Activated CD4-positive, alpha-beta memory T cell treated with anti-CD3 and anti-CD28 coated beads for 36 hours (primary cell): ENCODE results near the gene RSRC1. TPM values are rescaled to one million over a fixed set of nuclear protein-coding genes. Genes with fewer than 3 reads are reported as not detected.
"Not testable (repeated sequence)": the region's sequence is repeated elsewhere in the genome, so short reads cannot be mapped to it uniquely, and the experiment has no call there.

ENCODE experiments used
- CTCF ChIA-PET: fragments of 350-600 bp; sonication (Branson Sonifier 250); formaldehyde crosslinking; loops from one replicate; lab custom pipeline; 2021; ENCODE audit warnings: antibody characterized with exemption, inconsistent platforms; lab: Charles Lee
- POLR2A ChIA-PET: fragments of 350-600 bp; sonication (Branson Sonifier 250); formaldehyde crosslinking; loops from one replicate; lab custom pipeline; 2021; ENCODE audit warnings: antibody characterized with exemption; lab: Charles Lee
- DNase-seq: peaks from one replicate; pipeline ENCODE4 v3.0.0-alpha.2; 2020
- H3K27ac Mint-ChIP-seq: one replicate; pipeline ENCODE4 v1.8.0; 2021; ENCODE audit warnings: mixed read lengths
- H3K27me3 Mint-ChIP-seq: one replicate; pipeline ENCODE4 v1.8.0; 2021; ENCODE audit warnings: mixed read lengths
- H3K36me3 Mint-ChIP-seq: one replicate; pipeline ENCODE4 v1.8.0; 2021; ENCODE audit warnings: mixed read lengths
- H3K4me1 Mint-ChIP-seq: one replicate; pipeline ENCODE4 v1.8.0; 2021; ENCODE audit warnings: low read depth, mixed read lengths
- H3K4me3 Mint-ChIP-seq: one replicate; pipeline ENCODE4 v1.8.0; 2021; ENCODE audit warnings: mild to moderate bottlenecking, mixed read lengths
- H3K9me3 Mint-ChIP-seq: one replicate; pipeline ENCODE4 v1.8.0; 2021; ENCODE audit warnings: mixed read lengths
- intact Hi-C: fragments of 100-400 bp; cut with micrococcal nuclease; formaldehyde crosslinking; loops from one replicate; pipeline ENCODE4 v1.15.1; 2023
- total RNA-seq, 2 experiments: library from RNA; stranded (reverse); gene quantifications; one replicate each; pipeline ENCODE4 v1.2.3, GENCODE V29; 2021

RSRC1 gene
- total RNA-seq, 2 experiments from 2014 or later: 39.4 to 43.8 TPM

DNA sequence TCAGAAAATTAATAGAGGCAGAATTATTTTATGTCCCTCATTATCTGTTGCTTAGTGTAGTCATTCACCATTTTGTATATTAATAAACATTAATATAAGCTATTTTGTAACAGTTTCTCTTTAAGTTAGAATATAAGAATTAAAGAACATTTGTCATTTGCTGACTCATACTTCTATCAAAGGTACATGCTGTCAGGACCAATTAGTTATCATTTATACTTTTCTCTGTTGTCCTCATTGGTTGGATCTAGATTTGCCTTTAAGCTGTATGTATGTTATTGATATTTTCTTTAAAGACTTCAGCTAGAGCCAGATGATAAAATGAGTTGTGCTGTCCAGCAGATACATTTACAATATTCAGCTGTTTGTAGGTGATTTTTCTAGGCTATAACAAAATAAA is 292.7 kb downstream of the RSRC1 start:
- Mint-ChIP-seq H3K4me1 (no peaks in the 10 kb centered on the region), H3K27me3 (no peaks in the 10 kb centered on the region), H3K36me3 (no peaks in the 10 kb centered on the region), H3K9me3 (no peaks in the 10 kb centered on the region), H3K4me3 (no peak overlapping the region), H3K27ac (no peak overlapping the region)
- ChIA-PET POLR2A (no interaction called here), CTCF (interaction anchor here (0.7 kb wide), 1 partner anchor 797 kb away, joined by 3 read pairs; no protein-coding TSS in a partner anchor)
- DNase-seq: no peak
- intact Hi-C loops: no loop called here

GRCh38 chr3:158403013-158403412 is 293.1 kb downstream of the RSRC1 start:
- Mint-ChIP-seq H3K4me3 (no peak overlapping the region), H3K4me1 (no peaks in the 10 kb centered on the region), H3K27me3 (no peaks in the 10 kb centered on the region), H3K9me3 (no peaks in the 10 kb centered on the region), H3K27ac (no peak overlapping the region), H3K36me3 (no peaks in the 10 kb centered on the region)
- intact Hi-C loops: no loop called here
- ChIA-PET POLR2A (no interaction called here), CTCF (interaction anchor here (0.7 kb wide), 1 partner anchor 797 kb away, joined by 3 read pairs; no protein-coding TSS in a partner anchor)
- no peak for DNase-seq

DNA sequence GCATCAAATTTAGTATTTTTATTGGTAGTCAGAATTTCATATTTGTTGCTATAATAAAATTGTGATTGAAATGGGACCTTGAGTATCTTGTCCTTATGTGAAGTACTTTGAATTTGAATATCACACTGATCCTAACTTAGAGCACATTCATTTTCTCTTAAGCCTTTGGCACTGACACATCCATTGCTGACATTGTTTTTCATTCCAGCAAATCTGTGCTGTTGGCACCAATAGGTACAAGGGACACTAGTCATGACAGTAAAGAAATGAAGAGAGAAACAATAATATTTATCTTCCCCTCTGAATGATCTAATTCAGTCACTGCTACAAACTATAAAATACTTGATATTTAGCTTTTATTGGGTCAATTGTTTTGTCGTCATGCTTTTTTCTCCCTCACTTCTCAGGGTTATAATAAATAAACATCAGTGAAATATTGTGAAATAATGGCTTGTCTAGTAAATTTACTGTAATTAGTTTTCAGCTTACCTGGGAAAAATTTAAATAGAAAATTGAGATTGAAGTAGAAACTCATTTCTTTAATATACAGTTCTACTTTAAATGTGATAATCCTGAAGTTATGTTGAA is 294.3 kb downstream of the RSRC1 start:
- H3K27ac Mint-ChIP-seq: no peak overlapping the region
- ChIA-PET POLR2A (no interaction called here), CTCF (no interaction called here)
- intact Hi-C loops: no loop called here
- H3K9me3 Mint-ChIP-seq: no peaks in the 10 kb centered on the region
- no peaks in the 10 kb centered on the region for H3K36me3 Mint-ChIP-seq
- H3K4me1 Mint-ChIP-seq: no peaks in the 10 kb centered on the region
- no peak for DNase-seq
- no peaks in the 10 kb centered on the region for H3K27me3 Mint-ChIP-seq
- no peak overlapping the region for H3K4me3 Mint-ChIP-seq

DNA sequence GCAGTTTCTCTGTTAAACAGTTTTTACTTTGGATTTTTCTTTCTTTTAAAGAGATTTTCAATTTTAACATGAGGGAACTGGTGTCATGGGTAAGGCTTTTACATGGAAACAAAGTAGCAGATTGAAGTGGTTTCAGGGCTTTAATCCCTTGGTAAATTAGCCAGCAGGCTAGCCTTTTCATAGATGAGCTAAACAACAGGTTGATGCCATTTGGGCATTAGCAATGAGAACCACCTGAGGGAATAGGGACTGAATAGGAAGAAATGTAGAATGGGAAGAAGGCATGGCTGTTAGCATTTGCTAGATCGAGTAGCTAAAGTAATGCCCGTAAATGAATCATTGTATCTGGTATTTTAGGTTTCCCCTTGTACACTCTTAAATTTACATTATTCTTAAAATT is 295.6 kb downstream of the RSRC1 start:
- DNase-seq: no peak
- ChIA-PET POLR2A (no interaction called here), CTCF (no interaction called here)
- Mint-ChIP-seq H3K9me3 (no peaks in the 10 kb centered on the region), H3K27me3 (no peaks in the 10 kb centered on the region), H3K27ac (no peak overlapping the region), H3K4me3 (no peak overlapping the region), H3K36me3 (no peaks in the 10 kb centered on the region), H3K4me1 (no peaks in the 10 kb centered on the region)
- intact Hi-C loops: no loop called here

GRCh38 chr3:158407844-158408517 is 298.1 kb downstream of the RSRC1 start:
- Mint-ChIP-seq H3K4me1 (no peaks in the 10 kb centered on the region), H3K27ac (no peak overlapping the region), H3K27me3 (no peaks in the 10 kb centered on the region), H3K4me3 (no peak overlapping the region), H3K36me3 (peaks cover 10% of the 10 kb centered on the region), H3K9me3 (peaks cover 1% of the 10 kb centered on the region)
- CTCF ChIA-PET: interaction anchor here (1.4 kb wide), 1 partner anchor 12 kb away, joined by 3 read pairs; no protein-coding TSS in a partner anchor
- POLR2A ChIA-PET: no interaction called here
- intact Hi-C loops: no loop called here
- no peak for DNase-seq

DNA sequence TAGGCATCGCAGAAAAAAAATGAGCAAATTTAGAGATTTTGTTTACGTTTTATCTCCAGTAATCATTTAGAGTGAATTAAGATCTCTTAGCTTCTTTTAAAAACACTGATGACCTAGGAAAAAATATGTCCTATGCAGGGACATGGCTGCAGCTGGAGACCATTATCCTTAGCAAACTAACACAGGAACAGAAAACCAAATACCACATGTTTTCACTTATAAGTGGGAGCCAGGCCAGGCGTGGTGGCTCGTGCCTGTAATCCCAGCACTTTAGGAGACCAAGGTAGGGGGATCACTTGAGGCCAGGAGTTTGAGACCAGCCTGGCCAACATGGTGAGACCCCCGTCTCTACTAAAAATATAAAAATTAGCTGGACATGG is 298.6 kb downstream of the RSRC1 start:
- H3K4me1 Mint-ChIP-seq, H3K9me3 Mint-ChIP-seq, H3K27me3 Mint-ChIP-seq, intact Hi-C loops, POLR2A ChIA-PET, H3K27ac Mint-ChIP-seq, DNase-seq, H3K4me3 Mint-ChIP-seq: not testable (repeated sequence)
- CTCF ChIA-PET: interaction anchor here (1.4 kb wide), 1 partner anchor 12 kb away, joined by 3 read pairs; no protein-coding TSS in a partner anchor
- H3K36me3 Mint-ChIP-seq: peaks cover 14% of the 10 kb centered on the region

GRCh38 chr3:158418035-158418434 is 308.1 kb downstream of the RSRC1 start:
- CTCF ChIA-PET: no interaction called here

GRCh38 chr3:158419820-158420653 is 310.1 kb downstream of the RSRC1 start:
- ChIA-PET POLR2A (no interaction called here), CTCF (interaction anchor here (1.1 kb wide), 1 partner anchor 12 kb away, joined by 3 read pairs; no protein-coding TSS in a partner anchor)
- Mint-ChIP-seq H3K27me3 (no peaks in the 10 kb centered on the region), H3K27ac (no peak overlapping the region), H3K4me1 (peaks cover 8% of the 10 kb centered on the region), H3K9me3 (peaks cover 3% of the 10 kb centered on the region), H3K4me3 (no peak overlapping the region), H3K36me3 (peaks cover 8% of the 10 kb centered on the region)
- DNase-seq: no peak
- intact Hi-C loops: loop anchor here (2.0 kb wide), 1 partner anchor 35 kb away; no protein-coding TSS in a partner anchor

More at GRCh38 chr3:158418035-158418434, 308.1 kb downstream of the RSRC1 start:
- Mint-ChIP-seq H3K27ac (no peak overlapping the region), H3K27me3 (no peaks in the 10 kb centered on the region), H3K9me3 (peaks cover 4% of the 10 kb centered on the region), H3K4me1 (peaks cover 8% of the 10 kb centered on the region), H3K36me3 (peaks cover 12% of the 10 kb centered on the region), H3K4me3 (no peak overlapping the region)
- intact Hi-C loops: no loop called here
- DNase-seq: no peak
- POLR2A ChIA-PET: no interaction called here

DNA sequence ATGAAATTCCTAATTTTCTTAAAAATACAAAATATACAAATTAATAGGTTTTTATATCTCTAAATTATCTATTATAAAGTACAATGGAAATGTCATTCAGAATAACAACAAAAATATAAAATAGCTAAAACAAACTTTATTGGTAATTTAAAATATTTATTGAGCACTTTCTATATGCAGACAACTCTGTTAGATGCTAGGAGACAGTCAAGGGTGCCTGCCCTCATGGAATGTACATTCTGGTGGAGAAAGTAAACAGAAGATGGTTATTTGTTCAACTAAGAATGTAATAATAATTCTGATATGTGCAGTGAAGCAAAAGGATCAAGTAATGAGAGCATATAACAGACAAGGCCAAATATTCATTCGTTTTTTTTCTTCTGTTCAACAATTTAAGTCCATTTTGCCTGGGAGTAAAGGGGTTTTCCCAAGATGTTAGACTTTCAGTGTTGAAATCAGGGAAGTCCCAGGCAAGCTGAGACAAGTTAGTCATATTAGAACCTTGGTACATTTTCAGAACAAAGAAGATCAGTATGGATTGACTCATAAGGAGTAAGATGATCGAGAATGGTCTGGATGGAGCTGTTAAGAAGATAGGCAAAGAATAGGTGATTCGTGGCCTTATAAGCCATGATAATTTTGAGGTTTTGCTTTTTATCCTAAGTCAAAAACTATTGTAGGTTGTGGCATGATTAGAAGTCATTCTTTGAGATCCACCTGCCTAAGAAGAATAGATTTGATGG is 310.9 kb downstream of the RSRC1 start:
- Mint-ChIP-seq H3K4me3 (no peak overlapping the region), H3K4me1 (peaks cover 8% of the 10 kb centered on the region), H3K27ac (no peak overlapping the region), H3K27me3 (no peaks in the 10 kb centered on the region), H3K9me3 (peaks cover 3% of the 10 kb centered on the region), H3K36me3 (peaks cover 8% of the 10 kb centered on the region)
- intact Hi-C loops: loop anchor here (1.0 to 2.0 kb wide), 2 partner anchors 22 to 36 kb away; no protein-coding TSS in a partner anchor
- POLR2A ChIA-PET: no interaction called here
- CTCF ChIA-PET: interaction anchor here (1.1 kb wide), 1 partner anchor 13 kb away, joined by 3 read pairs; no protein-coding TSS in a partner anchor
- no peak for DNase-seq

- Mint-ChIP-seq H3K27me3 (no peaks in the 10 kb centered on the region), H3K4me1 (no peaks in the 10 kb centered on the region), H3K27ac (no peak overlapping the region), H3K4me3 (no peak overlapping the region), H3K36me3 (no peaks in the 10 kb centered on the region), H3K9me3 (no peaks in the 10 kb centered on the region)
- CTCF ChIA-PET: no interaction called here
- POLR2A ChIA-PET: interaction anchor here (1.0 kb wide), 1 partner anchor 40 kb away, joined by 3 read pairs; no protein-coding TSS in a partner anchor
- DNase-seq: no peak
- intact Hi-C loops: loop anchor here (5.0 to 10.0 kb wide), 2 partner anchors 338 to 896 kb away; no protein-coding TSS in a partner anchor
Observed at GRCh38 chr3:158430448-158430847, 320.6 kb downstream of the RSRC1 start.

- CTCF ChIA-PET: interaction anchor here (0.8 kb wide), 1 partner anchor 898 kb away, joined by 3 read pairs; no protein-coding TSS in a partner anchor
- intact Hi-C loops: loop anchor here (5.0 to 10.0 kb wide), 2 partner anchors 339 to 896 kb away; no protein-coding TSS in a partner anchor
- DNase-seq: no peak
- Mint-ChIP-seq H3K9me3 (no peaks in the 10 kb centered on the region), H3K4me3 (no peak overlapping the region), H3K4me1 (no peaks in the 10 kb centered on the region), H3K27ac (no peak overlapping the region), H3K36me3 (no peaks in the 10 kb centered on the region), H3K27me3 (no peaks in the 10 kb centered on the region)
- POLR2A ChIA-PET: no interaction called here
Observed at GRCh38 chr3:158430968-158431367, 321.1 kb downstream of the RSRC1 start.
